GM12878 (cell line): ENCODE measurements around the gene CDH15.

Experiments used
- HDAC6 ChIP-seq: fragments of 200-600 bp; sonication (generic); IDR thresholded peaks from one replicate; pipeline ENCODE4 v1.8.0; 2017; ENCODE audit warnings: antibody characterized with exemption; ENCODE audit not compliant: unreplicated experiment
- NBN ChIP-seq: fragments of 450-650 bp; IDR thresholded peaks from 2 replicates; pipeline ENCODE4 v1.6.1; 2016

- no peak for TF ChIP-seq NBN
- no peak for TF ChIP-seq HDAC6
Measured at GRCh38 chr16:89155184-89155679, 16.3 kb upstream of the CDH15 start.
